ENCODE measurements around the gene SEPTIN7. TPM values are rescaled to one million over a fixed set of nuclear protein-coding genes. Genes with fewer than 3 reads are reported as not detected.

Gene SEPTIN7
- total RNA-seq, 1 donor = 178 TPM

DNA sequence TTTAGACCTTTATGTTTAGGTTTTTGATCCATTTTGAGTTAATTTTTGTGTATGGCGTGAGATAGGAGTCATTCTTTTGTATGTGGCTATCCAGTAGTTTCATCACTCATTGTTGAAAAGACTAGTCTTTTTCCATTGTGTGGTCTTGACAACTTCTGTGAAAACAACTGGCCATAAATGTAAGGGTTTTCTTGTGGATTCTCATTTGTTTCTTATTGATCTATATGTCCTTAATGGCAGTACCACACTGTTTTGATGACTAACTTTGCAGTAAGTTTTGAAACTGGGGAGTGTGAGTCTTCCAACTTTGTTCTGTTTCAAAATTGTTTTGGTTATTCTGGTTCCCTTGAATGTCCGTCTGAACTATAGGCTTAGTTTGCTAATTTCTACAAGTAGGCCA, 16.3 kb downstream of the SEPTIN7 start:
- H4K20me1 ChIP-seq (ENCODE audit: insufficient read depth, low read length) = peaks cover 70% of the 10 kb centered on the region
- no peak for DNase-seq (ENCODE audit: insufficient read length, low spot score, missing footprints)

DNA sequence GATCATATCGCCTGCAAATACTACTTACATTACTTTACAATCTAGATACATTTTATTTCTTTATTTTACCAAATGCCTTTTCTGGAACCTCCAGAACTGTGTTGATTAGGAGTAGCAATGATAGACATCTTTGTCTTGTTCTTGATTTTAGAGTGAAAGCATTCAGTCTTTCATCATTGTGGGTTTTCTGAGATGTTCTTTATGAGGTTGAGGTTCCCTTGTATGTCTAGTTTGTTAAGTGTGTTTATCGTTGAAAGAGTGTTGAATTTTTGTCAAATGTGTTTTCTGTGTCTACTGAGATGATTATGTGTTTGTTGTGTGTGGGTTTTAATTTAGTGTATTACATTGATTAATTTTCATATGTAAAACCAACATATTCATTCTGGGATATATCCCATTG, 17.1 kb downstream of the SEPTIN7 start:
- Histone ChIP-seq H3K36me3 (ENCODE audit: insufficient read depth, low read length) (no peaks in the 10 kb centered on the region), H3K79me2 (ENCODE audit: insufficient read depth, low read length) (peaks cover 98% of the 10 kb centered on the region), H3K27me3 (ENCODE audit: insufficient read depth, low read length) (no peaks in the 10 kb centered on the region), H3K4me1 (ENCODE audit: insufficient read depth, low read length) (no peaks in the 10 kb centered on the region), H3K4me2 (ENCODE audit: insufficient read depth, low read length) (no peak overlapping the region), H4K20me1 (ENCODE audit: insufficient read depth, low read length) (peaks cover 70% of the 10 kb centered on the region), H3K4me3 (ENCODE audit: insufficient read depth, low read length) (no peak overlapping the region), H3K9me3 (ENCODE audit: low read depth, low read length) (no peaks in the 10 kb centered on the region), H3K27ac (ENCODE audit: low read depth, low read length) (no peak overlapping the region), H2AFZ (ENCODE audit: low read length) (no peak overlapping the region)
- TF ChIP-seq, protein P1, sequence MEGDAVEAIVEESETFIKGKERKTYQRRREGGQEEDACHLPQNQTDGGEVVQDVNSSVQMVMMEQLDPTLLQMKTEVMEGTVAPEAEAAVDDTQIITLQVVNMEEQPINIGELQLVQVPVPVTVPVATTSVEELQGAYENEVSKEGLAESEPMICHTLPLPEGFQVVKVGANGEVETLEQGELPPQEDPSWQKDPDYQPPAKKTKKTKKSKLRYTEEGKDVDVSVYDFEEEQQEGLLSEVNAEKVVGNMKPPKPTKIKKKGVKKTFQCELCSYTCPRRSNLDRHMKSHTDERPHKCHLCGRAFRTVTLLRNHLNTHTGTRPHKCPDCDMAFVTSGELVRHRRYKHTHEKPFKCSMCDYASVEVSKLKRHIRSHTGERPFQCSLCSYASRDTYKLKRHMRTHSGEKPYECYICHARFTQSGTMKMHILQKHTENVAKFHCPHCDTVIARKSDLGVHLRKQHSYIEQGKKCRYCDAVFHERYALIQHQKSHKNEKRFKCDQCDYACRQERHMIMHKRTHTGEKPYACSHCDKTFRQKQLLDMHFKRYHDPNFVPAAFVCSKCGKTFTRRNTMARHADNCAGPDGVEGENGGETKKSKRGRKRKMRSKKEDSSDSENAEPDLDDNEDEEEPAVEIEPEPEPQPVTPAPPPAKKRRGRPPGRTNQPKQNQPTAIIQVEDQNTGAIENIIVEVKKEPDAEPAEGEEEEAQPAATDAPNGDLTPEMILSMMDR (IDR thresholded peaks at IDR 0.05; ENCODE audit: extremely low read depth, low read depth, low read length) = no peak
- no peak for DNase-seq (ENCODE audit: insufficient read length, low spot score, missing footprints)

More for the DNA sequence above, 16.3 kb downstream of the SEPTIN7 start:
- Histone ChIP-seq H3K36me3 (ENCODE audit: insufficient read depth, low read length) (no peaks in the 10 kb centered on the region), H3K9me3 (ENCODE audit: low read depth, low read length) (no peaks in the 10 kb centered on the region), H3K4me3 (ENCODE audit: insufficient read depth, low read length) (no peak overlapping the region), H3K4me1 (ENCODE audit: insufficient read depth, low read length) (no peaks in the 10 kb centered on the region), H3K27ac (ENCODE audit: low read depth, low read length) (no peak overlapping the region), H3K27me3 (ENCODE audit: insufficient read depth, low read length) (no peaks in the 10 kb centered on the region), H2AFZ (ENCODE audit: low read length) (no peak overlapping the region), H3K79me2 (ENCODE audit: insufficient read depth, low read length) (peaks cover 99% of the 10 kb centered on the region), H3K4me2 (ENCODE audit: insufficient read depth, low read length) (no peak overlapping the region)
- TF ChIP-seq, protein P1 (IDR thresholded peaks at IDR 0.05; ENCODE audit: extremely low read depth, low read depth, low read length) = no peak

DNA sequence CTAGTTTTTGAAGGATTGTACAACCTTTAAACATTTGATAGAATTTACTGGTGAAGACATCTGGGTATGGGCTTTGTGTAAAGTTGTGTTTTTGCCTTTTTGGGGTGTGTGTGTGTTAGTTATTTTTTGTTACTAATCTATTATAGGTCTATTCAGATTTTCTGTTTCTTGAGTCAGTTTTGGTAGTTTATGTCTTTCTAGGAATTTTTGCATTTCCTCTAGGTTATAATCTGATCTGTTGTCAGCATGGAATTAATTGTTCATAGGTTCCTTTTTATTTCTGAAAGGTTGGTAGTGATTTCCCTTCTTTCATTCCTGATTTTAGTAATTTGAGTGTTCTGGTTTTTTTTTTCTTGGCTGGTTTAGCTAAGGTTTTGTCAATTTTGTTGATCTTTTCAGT, 17.7 kb downstream of the SEPTIN7 start:
- no peaks in the 10 kb centered on the region for H3K4me1 ChIP-seq (ENCODE audit: insufficient read depth, low read length)
- DNase-seq (ENCODE audit: insufficient read length, low spot score, missing footprints) = no peak
- H3K27me3 ChIP-seq (ENCODE audit: insufficient read depth, low read length) = no peaks in the 10 kb centered on the region
- TF ChIP-seq, protein P1 (IDR thresholded peaks at IDR 0.05; ENCODE audit: extremely low read depth, low read depth, low read length) = no peak
- no peak overlapping the region for H3K27ac ChIP-seq (ENCODE audit: low read depth, low read length)
- H4K20me1 ChIP-seq (ENCODE audit: insufficient read depth, low read length) = peaks cover 67% of the 10 kb centered on the region
- no peak overlapping the region for H3K4me2 ChIP-seq (ENCODE audit: insufficient read depth, low read length)
- no peaks in the 10 kb centered on the region for H3K9me3 ChIP-seq (ENCODE audit: low read depth, low read length)
- peaks cover 98% of the 10 kb centered on the region for H3K79me2 ChIP-seq (ENCODE audit: insufficient read depth, low read length)
- no peak overlapping the region for H3K4me3 ChIP-seq (ENCODE audit: insufficient read depth, low read length)
- H2AFZ ChIP-seq (ENCODE audit: low read length) = no peak overlapping the region
- no peaks in the 10 kb centered on the region for H3K36me3 ChIP-seq (ENCODE audit: insufficient read depth, low read length)

DNA sequence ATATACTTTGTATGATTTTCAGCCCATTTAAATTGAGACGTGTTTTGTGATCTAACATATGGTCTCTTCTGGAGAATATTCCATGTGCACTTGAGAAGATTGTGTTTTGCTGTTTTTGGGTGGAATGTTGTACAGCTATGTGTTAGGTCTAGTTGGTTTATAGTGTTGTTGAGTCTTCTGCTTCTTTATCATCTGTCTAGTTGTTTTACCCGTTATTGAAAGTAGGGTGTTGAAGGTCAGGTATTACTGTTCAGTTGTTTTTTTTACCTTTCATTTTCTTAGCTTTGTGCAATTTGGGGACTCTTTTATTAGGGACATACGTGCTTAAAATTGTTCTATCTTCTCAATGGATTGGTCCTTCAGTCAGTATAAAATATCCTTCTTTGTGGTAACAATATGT, 18.5 kb downstream of the SEPTIN7 start:
- Histone ChIP-seq H3K4me2 (ENCODE audit: insufficient read depth, low read length) (no peak overlapping the region), H3K27ac (ENCODE audit: low read depth, low read length) (no peak overlapping the region), H3K4me1 (ENCODE audit: insufficient read depth, low read length) (no peaks in the 10 kb centered on the region), H3K9me3 (ENCODE audit: low read depth, low read length) (no peaks in the 10 kb centered on the region), H2AFZ (ENCODE audit: low read length) (no peak overlapping the region), H4K20me1 (ENCODE audit: insufficient read depth, low read length) (peaks cover 65% of the 10 kb centered on the region), H3K27me3 (ENCODE audit: insufficient read depth, low read length) (no peaks in the 10 kb centered on the region), H3K4me3 (ENCODE audit: insufficient read depth, low read length) (no peak overlapping the region), H3K36me3 (ENCODE audit: insufficient read depth, low read length) (no peaks in the 10 kb centered on the region), H3K79me2 (ENCODE audit: insufficient read depth, low read length) (peaks cover 98% of the 10 kb centered on the region)
- TF ChIP-seq, protein P1 (IDR thresholded peaks at IDR 0.05; ENCODE audit: extremely low read depth, low read depth, low read length) = no peak
- DNase-seq (ENCODE audit: insufficient read length, low spot score, missing footprints) = no peak

All from osteoblast (primary cell).